HG03108 (cell line): ENCODE results near the gene SMCHD1.
"Not testable (repeated sequence)": the region's sequence is repeated elsewhere in the genome, so short reads cannot be mapped to it uniquely, and the experiment has no call there.

Experiments
- ATAC-seq: cut with Tn5 transposase; IDR thresholded peaks from one replicate; pipeline ENCODE4 v1.9.1; 2021; ENCODE audit warnings: moderate library complexity; ENCODE audit not compliant: unreplicated experiment

The SMCHD1 gene

DNA sequence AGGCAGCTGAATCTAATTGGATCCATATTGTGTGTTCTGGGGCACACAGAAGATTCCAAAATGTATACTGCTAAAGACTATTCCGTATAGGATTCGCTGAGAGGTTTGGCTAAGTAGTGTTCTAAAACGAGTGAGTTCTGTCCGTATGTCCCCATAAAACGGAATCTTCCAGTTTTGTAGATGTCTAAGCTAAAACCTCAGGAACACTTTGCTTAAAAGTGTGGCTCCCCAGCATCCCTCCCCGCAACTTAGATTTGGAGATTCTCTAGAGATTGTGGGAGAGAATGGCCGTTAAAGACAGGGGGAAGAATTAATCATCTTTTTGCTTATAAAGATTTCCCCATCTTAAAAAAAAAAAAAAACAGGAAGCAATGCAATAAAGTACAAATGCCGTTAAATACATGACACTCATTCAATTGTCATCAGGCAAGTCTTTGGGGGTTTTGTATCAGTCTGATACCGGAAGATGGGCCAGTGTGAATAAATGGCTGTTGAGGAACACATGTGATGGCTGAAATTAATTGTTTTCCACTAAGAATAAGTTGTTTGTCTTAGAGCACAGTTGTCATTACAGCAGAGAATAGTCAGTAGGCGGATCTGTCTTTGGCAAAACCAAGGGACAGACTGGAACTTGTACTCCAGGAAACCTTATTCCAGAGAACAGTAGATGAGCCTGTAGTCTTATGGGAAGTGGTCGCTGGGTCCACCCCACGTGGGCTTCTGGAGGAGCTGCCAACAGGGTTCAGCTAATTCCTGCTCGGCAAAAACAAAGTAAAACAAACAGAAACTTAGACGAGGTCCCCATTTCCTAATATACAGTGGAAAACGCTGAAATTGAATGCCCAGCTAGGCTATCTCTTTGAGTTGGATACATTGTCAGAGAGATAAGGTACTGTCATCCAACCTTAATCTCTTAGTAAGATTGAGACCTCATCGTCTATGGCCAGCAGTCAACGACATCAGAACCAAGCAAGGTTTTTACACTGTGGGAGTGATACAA, 193.0 kb downstream of the SMCHD1 start:
- ATAC-seq: no peak

GRCh38 chr18:2850816-2851215, 195.3 kb downstream of the SMCHD1 start:
- no peak for ATAC-seq

- ATAC-seq: no peak
Measured at GRCh38 chr18:2851771-2852170, 196.2 kb downstream of the SMCHD1 start.

GRCh38 chr18:2852460-2852859, 196.9 kb downstream of the SMCHD1 start:
- ATAC-seq: not testable (repeated sequence)

DNA sequence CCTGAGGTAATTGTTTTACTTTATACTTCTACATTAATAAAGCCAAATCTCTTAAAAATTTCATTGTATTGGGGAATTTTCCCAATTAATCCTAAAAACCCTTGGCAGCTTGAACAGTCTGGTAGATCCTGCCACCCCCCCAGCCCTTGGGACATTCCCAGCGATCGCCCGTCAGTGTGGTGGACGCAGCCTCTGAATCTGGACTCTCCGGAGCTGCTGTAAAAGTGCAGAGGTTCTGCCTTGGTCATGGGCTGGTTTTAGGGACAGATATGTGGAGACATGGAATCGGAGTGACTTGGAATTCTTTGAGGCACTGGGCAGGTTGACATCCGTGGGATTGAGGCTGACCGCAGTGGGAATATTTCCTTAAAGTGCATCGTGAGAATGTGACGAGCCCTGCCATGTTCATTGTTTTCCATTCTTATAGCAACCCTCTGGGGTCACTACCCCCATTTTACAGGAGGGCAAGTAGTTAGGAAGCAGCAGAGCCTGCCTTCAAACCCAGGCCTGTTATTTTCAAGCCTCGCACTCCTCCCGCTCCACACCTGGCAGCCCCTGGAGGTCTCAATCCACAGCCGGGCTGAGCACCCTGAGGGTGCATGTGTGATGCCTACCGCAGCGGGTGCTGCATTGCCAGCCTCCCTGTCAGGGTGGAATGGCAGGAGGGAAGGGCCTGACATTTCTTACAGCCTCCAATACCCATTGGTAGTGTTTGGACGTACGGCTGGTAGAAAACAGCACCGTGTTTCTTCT, 197.8 kb downstream of the SMCHD1 start:
- no peak for ATAC-seq

- ATAC-seq: no peak
Measured at GRCh38 chr18:2853926-2854664, 198.6 kb downstream of the SMCHD1 start.
